GM12878 (cell line): ENCODE results near the gene NUP62. TPM values are rescaled to one million over a fixed set of nuclear protein-coding genes. Genes with fewer than 3 reads are reported as not detected.

Experiments
- ATAC-seq: fragments of 200-7000 bp; cut with Tn5 transposase; 3 replicates; pipeline ENCODE4 v1.9.1; 2020; ENCODE audit warnings: mild to moderate bottlenecking, moderate library complexity
- BruUV-seq: library from RNA; stranded (reverse); fragments of 400-500 nt; replicated peaks from 2 replicates; lab custom pipeline; 2021; lab: Mats Ljungman, UMichigan
- CTCF ChIA-PET: fragments of 300-600 bp; sonication (Branson Sonifier 250); formaldehyde crosslinking; extraction: SDS; loops from one replicate; lab custom pipeline; 2021; ENCODE audit warnings: inconsistent platforms; lab: Yijun Ruan, JAX
- POLR2A ChIA-PET: fragments of 350-600 bp; formaldehyde crosslinking; extraction: SDS; loops from one replicate; lab custom pipeline; 2021; ENCODE audit warnings: inconsistent platforms; lab: Charles Lee
- RAD21 ChIA-PET: fragments of 300-600 bp; sonication (Branson Sonifier 250); formaldehyde crosslinking; loops from one replicate; lab custom pipeline; 2023; ENCODE audit warnings: antibody characterized with exemption; ENCODE audit not compliant: unreplicated experiment; lab: Charles Lee
- SMC1A ChIA-PET: fragments of 300-600 bp; sonication (Branson Sonifier 250); formaldehyde crosslinking; loops from one replicate; lab custom pipeline; 2023; ENCODE audit not compliant: unreplicated experiment, uncharacterized antibody; lab: Charles Lee
- DNase-seq: peaks from one replicate; pipeline ENCODE4 v3.0.0-alpha.2; 2011; ENCODE audit warnings: low read depth, low spot score
- FAIRE-seq: peaks from 3 replicates; lab custom pipeline; 2011; peaks lifted over from hg19 to GRCh38; lab: Jason Lieb, UNC
- H2AFZ ChIP-seq: 2 replicates; pipeline ENCODE4 v1.6.0; 2011; ENCODE audit warnings: low read depth, low read length, control low read depth; ENCODE audit not compliant: control insufficient read depth
- H3K27ac ChIP-seq: 2 replicates; pipeline ENCODE4 v1.5.1; 2011; ENCODE audit warnings: control low read depth; ENCODE audit not compliant: control insufficient read depth, insufficient read depth
- H3K27me3 ChIP-seq, 2 experiments: replicated peaks in 1 of 2; 2 replicates each; pipeline versions ENCODE4 v1.6.0 to v1.6.1; 2011; ENCODE audit warnings: low read length in 1 of 2; ENCODE audit not compliant: control insufficient read depth in 2 of 2, insufficient read depth in 2 of 2
- H3K36me3 ChIP-seq, 2 experiments: 2 replicates each; pipeline ENCODE4 v1.5.1; 2011; ENCODE audit warnings: low read length in 1 of 2; ENCODE audit not compliant: control insufficient read depth in 2 of 2, insufficient read depth in 2 of 2
- H3K4me1 ChIP-seq: 2 replicates; pipeline ENCODE4 v1.6.1; 2011; ENCODE audit warnings: mild to moderate bottlenecking, low read length, moderate library complexity, mixed read lengths; ENCODE audit not compliant: control insufficient read depth, insufficient read depth
- H3K4me2 ChIP-seq: 2 replicates; pipeline ENCODE4 v1.6.0; 2011; ENCODE audit warnings: control low read depth; ENCODE audit not compliant: control insufficient read depth, insufficient read depth
- H3K4me3 ChIP-seq: fragments of 200-600 bp; sonication (generic); 2 replicates; pipeline ENCODE4 v1.5.1; 2016
- H3K79me2 ChIP-seq: 2 replicates; pipeline ENCODE4 v1.6.0; 2011; ENCODE audit warnings: low read length; ENCODE audit not compliant: control insufficient read depth, insufficient read depth
- H3K9ac ChIP-seq: 2 replicates; pipeline ENCODE4 v1.8.0; 2011; ENCODE audit warnings: low read length, control low read depth, mixed read lengths; ENCODE audit not compliant: control insufficient read depth, insufficient read depth
- H3K9me3 ChIP-seq: replicated peaks from 3 replicates; pipeline ENCODE4 v1.5.1; 2011; ENCODE audit warnings: mild to moderate bottlenecking, low read length; ENCODE audit not compliant: control insufficient read depth, insufficient read depth
- H4K20me1 ChIP-seq: 2 replicates; pipeline ENCODE4 v1.6.0; 2011; ENCODE audit not compliant: control insufficient read depth, insufficient read depth
- CEBPB ChIP-seq, 2 experiments: fragments of 150-350 bp in 1 of 2; IDR thresholded peaks; 2 replicates each; pipeline ENCODE4 v1.6.1; 2012 to 2014; ENCODE audit warnings: low read depth in 2 of 2, low read length in 2 of 2, borderline replicate concordance in 1 of 2, inconsistent platforms in 1 of 2
- GABPA ChIP-seq: IDR thresholded peaks from 2 replicates; pipeline ENCODE4 v1.6.1; 2014; ENCODE audit warnings: antibody characterized with exemption, low read depth, mild to moderate bottlenecking, inconsistent platforms
- MYC ChIP-seq: IDR thresholded peaks from 2 replicates; pipeline ENCODE4 v1.6.1; 2011; ENCODE audit warnings: mild to moderate bottlenecking, low read length, moderate library complexity, inconsistent platforms; ENCODE audit not compliant: insufficient read depth, insufficient replicate concordance, insufficient read length, severe bottlenecking
- PML ChIP-seq: IDR thresholded peaks from 2 replicates; pipeline ENCODE4 v1.6.1; 2012; ENCODE audit warnings: low read length, inconsistent platforms
- POLR2A ChIP-seq: IDR thresholded peaks from 2 replicates; pipeline ENCODE4 v1.6.1; 2011; ENCODE audit warnings: low read depth, mild to moderate bottlenecking, low read length
- RUNX3 ChIP-seq: IDR thresholded peaks from 2 replicates; pipeline ENCODE4 v1.6.1; 2012; ENCODE audit warnings: low read length, inconsistent platforms
- WGBS: methylation state at CpG from one replicate; pipeline ENCODE4 v1.1.6; 2016; ENCODE audit warnings: low lambda C conversion rate; ENCODE audit not compliant: insufficient replicate concordance, insufficient coverage; ENCODE audit errors: missing lambda C conversion rate; 5-methylcytosine and 5-hydroxymethylcytosine counted together
- in situ Hi-C: fragments of 300-500 bp; cut with MboI; formaldehyde crosslinking; loops from 9 replicates; pipeline ENCODE4 v1.14.3; 2018; ENCODE audit warnings: mixed read lengths
- intact Hi-C: fragments of 100-400 bp; cut with micrococcal nuclease; formaldehyde crosslinking; loops from one replicate; pipeline ENCODE4 v1.14.2; 2022; ENCODE audit not compliant: unreplicated experiment
- polyA plus RNA-seq, 11 experiments: library from polyadenylated mRNA; depleted of rRNA in 4 of 11; unstranded in 6 of 11; stranded (reverse) in 5 of 11; fragments of >200 nt; fragmentation: Nextera tagmentation in 4 of 11; fragmentation: Illumina TruSeq in 1 of 11; extraction: Ambion mirVana in 4 of 11; extraction: Trizol in 1 of 11; gene quantifications; 1 replicate in 1 of 11; 2 replicates in 10 of 11; pipeline versions ENCODE4 v1.2.1 to v1.2.3, GENCODE V29; 2011 to 2016; ENCODE audit warnings: inconsistent platforms in 2 of 11, missing spikeins in 2 of 11, low read depth in 1 of 11
- total RNA-seq, 4 experiments: library from RNA; depleted of rRNA in 3 of 4; stranded (reverse); fragments of >200 nt in 3 of 4; fragmentation: Illumina TruSeq in 1 of 4; extraction: Trizol in 1 of 4; gene quantifications; 2 replicates each; pipeline versions ENCODE4 v1.2.1 to v1.2.3, GENCODE V29; 2013 to 2021

NUP62 gene
- total and polyA plus RNA-seq, 10 of the 15 experiments (the other 5 are each of a cell fraction or from before 2014, with no cell fraction given), result 19.5 to 110 (median 66.9) TPM

- H3K4me2 ChIP-seq, result no peak overlapping the region
- no peaks in the 10 kb centered on the region for H3K27me3 ChIP-seq
- H3K27ac ChIP-seq, result no peak overlapping the region
- BruUV-seq, result no TSS peak
- POLR2A ChIA-PET, result interaction anchor here (0.7 kb wide), 1 partner anchor 22 kb away, joined by 3 read pairs; no protein-coding TSS in a partner anchor
- no peak for DNase-seq
- no peak overlapping the region for H3K9ac ChIP-seq
- intact Hi-C loops, result no loop called here
- CTCF ChIA-PET, result interaction anchor here (0.9 kb wide), 1 partner anchor 23 kb away, joined by 3 read pairs; no protein-coding TSS in a partner anchor
- no peaks in the 10 kb centered on the region for H4K20me1 ChIP-seq
- no peak overlapping the region for H2AFZ ChIP-seq
- in situ Hi-C loops, result no loop called here
- no peaks in the 10 kb centered on the region for H3K79me2 ChIP-seq
- H3K4me3 ChIP-seq, result no peak overlapping the region
- H3K36me3 ChIP-seq, result no peaks in the 10 kb centered on the region
- WGBS, result 81% methylated on average over 10 of the region's 10 CpGs
- H3K4me1 ChIP-seq, result peaks cover 17% of the 10 kb centered on the region
- no peak for TF ChIP-seq PML
- no peak for TF ChIP-seq GABPA
- no peak for ATAC-seq
- H3K9me3 ChIP-seq, result no peaks in the 10 kb centered on the region
- RAD21 ChIA-PET, result no interaction called here
- FAIRE-seq, result no peak
- SMC1A ChIA-PET, result interaction anchor here (1.4 to 1.5 kb wide), 2 partner anchors 19 to 28 kb away, joined by 3 to 5 read pairs; no protein-coding TSS in a partner anchor
Measured at GRCh38 chr19:49957262-49957915, 28.1 kb upstream of the NUP62 start.

DNA sequence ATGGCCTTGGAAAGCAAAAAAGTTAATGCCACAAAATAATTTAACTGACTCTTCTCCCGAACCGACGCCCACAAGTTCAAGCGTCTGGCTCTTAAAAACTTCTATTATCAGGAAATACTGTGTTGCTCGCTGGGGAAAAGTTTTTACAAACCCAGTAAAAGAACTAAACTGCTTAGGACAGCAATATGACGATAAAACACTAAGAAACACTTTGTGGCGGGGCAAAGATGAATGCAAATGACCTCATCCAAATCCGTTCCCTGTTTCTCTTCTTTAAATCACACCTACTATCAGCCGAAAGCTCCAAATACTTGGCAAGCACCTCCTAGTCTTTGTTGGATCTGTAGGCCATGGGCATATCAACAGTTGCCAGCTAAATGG, 26.8 kb upstream of the NUP62 start:
- FAIRE-seq (no peak), ATAC-seq (no peak), DNase-seq (no peak)
- H3K27ac ChIP-seq, result no peak overlapping the region
- H2AFZ ChIP-seq, result no peak overlapping the region
- 61% methylated on average over 9 of the region's 9 CpGs for WGBS
- intact Hi-C loops (no loop called here), in situ Hi-C loops (no loop called here)
- BruUV-seq, result no TSS peak
- RAD21 ChIA-PET, result no interaction called here
- CTCF ChIA-PET, result no interaction called here
- SMC1A ChIA-PET, result interaction anchor here (1.5 kb wide), 1 partner anchor 29 kb away, joined by 3 read pairs; no protein-coding TSS in a partner anchor
- no peak for TF ChIP-seq CEBPB (IDR thresholded peaks at IDR 0.05; ENCODE audit: borderline replicate concordance in 1 of 2, low read depth in 2 of 2, low read length in 2 of 2)
- no peak for TF ChIP-seq MYC
- TF ChIP-seq RUNX3, result no peak
- TF ChIP-seq POLR2A, result no peak
- POLR2A ChIA-PET, result no interaction called here
- H3K9me3 ChIP-seq, result no peaks in the 10 kb centered on the region
- no peaks in the 10 kb centered on the region for H3K36me3 ChIP-seq
- no peak overlapping the region for H3K9ac ChIP-seq
- H3K4me2 ChIP-seq, result no peak overlapping the region
- peaks cover 17% of the 10 kb centered on the region for H3K4me1 ChIP-seq
- no peaks in the 10 kb centered on the region; a peak in 1 of 4 replicates for H3K27me3 ChIP-seq
- H3K4me3 ChIP-seq, result no peak overlapping the region
- H4K20me1 ChIP-seq, result no peaks in the 10 kb centered on the region
- no peaks in the 10 kb centered on the region for H3K79me2 ChIP-seq
